Right lung (tissue), 5 donors: ENCODE results near the gene STOML1. TPM values are rescaled to one million over a fixed set of nuclear protein-coding genes. Genes with fewer than 3 reads are reported as not detected.
A peak's percentile ranks its signal among the peaks of the same experiment; 100 is the strongest.
"Not testable (repeated sequence)": the region's sequence is repeated elsewhere in the genome, so short reads cannot be mapped to it uniquely, and the experiment has no call there.

Experiments
- DNase-seq, 2 donors: peaks; one replicate each; pipeline ENCODE4 v3.0.0-alpha.2; 2013
- polyA plus RNA-seq, 5 donors: library from polyadenylated mRNA; unstranded; fragments of 120-200 nt; gene quantifications; one replicate each; pipeline versions ENCODE4 v1.2.1 to v1.2.3, GENCODE V29; 2013; ENCODE audit warnings: inconsistent platforms in 1 of 5, low replicate concordance in 1 of 5; ENCODE audit not compliant: insufficient read length in 5 of 5, insufficient read depth in 1 of 5

The STOML1 gene
- polyA plus RNA-seq, 5 donors, result 9.4 to 17.8 (median 12.5) TPM

GRCh38 chr15:73965094-73965757, 26.9 kb downstream of the STOML1 start:
- DNase-seq, result no peak

GRCh38 chr15:73964736-73965093, 27.4 kb downstream of the STOML1 start:
- peak; percentile 47 to 64 for DNase-seq

GRCh38 chr15:73962433-73962832, 29.7 kb downstream of the STOML1 start:
- peak; percentile 31 to 60 for DNase-seq

- DNase-seq, result not testable (repeated sequence)
Measured at GRCh38 chr15:73960472-73961070, 31.5 kb downstream of the STOML1 start.

- DNase-seq, result no peak
Measured at GRCh38 chr15:73959801-73960200, 32.3 kb downstream of the STOML1 start.

- DNase-seq, result no peak
Measured at GRCh38 chr15:73959012-73959581, 33.0 kb downstream of the STOML1 start.

- no peak for DNase-seq
Measured at GRCh38 chr15:73957785-73958184, 34.3 kb downstream of the STOML1 start.

GRCh38 chr15:73957276-73957675, 34.8 kb downstream of the STOML1 start:
- DNase-seq, result no peak

- DNase-seq, result no peak
Measured at GRCh38 chr15:73956743-73957135, 35.4 kb downstream of the STOML1 start.

- no peak for DNase-seq
Measured at GRCh38 chr15:73955861-73956742, 36.0 kb downstream of the STOML1 start.

- DNase-seq, result no peak
Measured at GRCh38 chr15:73955326-73955725, 36.8 kb downstream of the STOML1 start.

- DNase-seq, result no peak
Measured at GRCh38 chr15:73954188-73955145, 37.6 kb downstream of the STOML1 start.

GRCh38 chr15:73952913-73953750, 39.0 kb downstream of the STOML1 start:
- no peak for DNase-seq

- DNase-seq, result no peak
Measured at GRCh38 chr15:73952171-73952912, 39.8 kb downstream of the STOML1 start.

- no peak for DNase-seq
Measured at GRCh38 chr15:73951601-73952000, 40.5 kb downstream of the STOML1 start.

- DNase-seq, result peak; percentile 93 to 94
Measured at GRCh38 chr15:73950831-73951561, 41.1 kb downstream of the STOML1 start.

- no peak for DNase-seq
Measured at GRCh38 chr15:73950479-73950830, 41.6 kb downstream of the STOML1 start.

GRCh38 chr15:73949496-73949895, 42.6 kb downstream of the STOML1 start:
- no peak for DNase-seq

- DNase-seq, result no peak
Measured at GRCh38 chr15:73948982-73949381, 43.1 kb downstream of the STOML1 start.
